ENCODE measurements around the gene SYNPO.

SYNPO gene

GRCh38 chr5:150648294-150649107, 8.0 kb downstream of the SYNPO start:
- DNase-seq (ENCODE audit: extremely low spot score): no peak
- POLR2A ChIA-PET: no interaction called here
- CTCF ChIA-PET: interaction anchor here (1.3 to 1.7 kb wide), 3 partner anchors 13 to 203 kb away, joined by 3 to 6 read pairs (median 3); no protein-coding TSS in a partner anchor
- TF ChIP-seq, protein P1, sequence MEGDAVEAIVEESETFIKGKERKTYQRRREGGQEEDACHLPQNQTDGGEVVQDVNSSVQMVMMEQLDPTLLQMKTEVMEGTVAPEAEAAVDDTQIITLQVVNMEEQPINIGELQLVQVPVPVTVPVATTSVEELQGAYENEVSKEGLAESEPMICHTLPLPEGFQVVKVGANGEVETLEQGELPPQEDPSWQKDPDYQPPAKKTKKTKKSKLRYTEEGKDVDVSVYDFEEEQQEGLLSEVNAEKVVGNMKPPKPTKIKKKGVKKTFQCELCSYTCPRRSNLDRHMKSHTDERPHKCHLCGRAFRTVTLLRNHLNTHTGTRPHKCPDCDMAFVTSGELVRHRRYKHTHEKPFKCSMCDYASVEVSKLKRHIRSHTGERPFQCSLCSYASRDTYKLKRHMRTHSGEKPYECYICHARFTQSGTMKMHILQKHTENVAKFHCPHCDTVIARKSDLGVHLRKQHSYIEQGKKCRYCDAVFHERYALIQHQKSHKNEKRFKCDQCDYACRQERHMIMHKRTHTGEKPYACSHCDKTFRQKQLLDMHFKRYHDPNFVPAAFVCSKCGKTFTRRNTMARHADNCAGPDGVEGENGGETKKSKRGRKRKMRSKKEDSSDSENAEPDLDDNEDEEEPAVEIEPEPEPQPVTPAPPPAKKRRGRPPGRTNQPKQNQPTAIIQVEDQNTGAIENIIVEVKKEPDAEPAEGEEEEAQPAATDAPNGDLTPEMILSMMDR (IDR thresholded peaks at IDR 0.05; ENCODE audit: control extremely low read depth, extremely low read depth, low read depth, missing control alignments): no peak

DNA sequence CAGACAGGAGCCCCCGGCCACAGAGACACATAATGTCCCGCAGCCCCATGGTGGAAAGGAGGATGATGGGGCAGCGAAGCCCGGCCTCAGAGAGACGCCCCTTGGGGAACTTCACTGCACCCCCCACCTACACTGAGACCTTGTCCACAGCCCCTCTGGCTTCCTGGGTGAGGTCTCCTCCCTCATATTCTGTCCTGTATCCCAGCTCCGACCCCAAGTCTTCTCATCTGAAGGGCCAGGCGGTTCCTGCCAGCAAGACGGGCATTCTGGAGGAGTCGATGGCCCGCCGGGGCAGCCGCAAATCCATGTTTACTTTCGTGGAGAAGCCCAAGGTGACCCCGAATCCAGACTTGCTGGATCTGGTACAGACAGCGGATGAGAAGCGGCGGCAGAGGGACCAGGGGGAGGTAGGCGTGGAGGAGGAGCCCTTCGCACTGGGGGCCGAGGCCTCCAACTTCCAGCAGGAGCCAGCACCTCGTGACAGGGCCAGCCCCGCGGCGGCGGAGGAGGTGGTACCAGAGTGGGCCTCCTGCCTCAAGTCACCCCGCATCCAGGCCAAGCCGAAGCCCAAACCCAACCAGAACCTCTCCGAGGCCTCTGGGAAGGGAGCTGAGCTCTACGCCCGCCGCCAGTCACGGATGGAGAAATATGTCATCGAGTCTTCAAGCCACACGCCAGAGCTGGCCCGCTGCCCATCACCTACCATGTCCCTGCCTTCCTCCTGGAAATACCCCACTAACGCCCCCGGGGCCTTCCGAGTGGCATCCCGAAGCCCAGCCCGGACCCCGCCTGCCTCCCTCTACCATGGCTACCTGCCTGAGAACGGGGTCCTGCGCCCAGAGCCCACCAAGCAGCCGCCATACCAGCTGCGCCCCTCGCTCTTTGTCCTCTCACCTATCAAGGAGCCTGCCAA, 8.9 kb downstream of the SYNPO start:
- CTCF ChIA-PET: interaction anchor here (1.1 to 1.7 kb wide), 3 partner anchors 13 to 89 kb away, joined by 3 to 6 read pairs (median 5); no protein-coding TSS in a partner anchor
- POLR2A ChIA-PET: no interaction called here

GRCh38 chr5:150650021-150651006, 9.9 kb downstream of the SYNPO start:
- POLR2A ChIA-PET: no interaction called here
- CTCF ChIA-PET: interaction anchor here (1.1 kb wide), 1 partner anchor 88 kb away, joined by 5 read pairs; no protein-coding TSS in a partner anchor
- TF ChIP-seq, protein P1 (IDR thresholded peaks at IDR 0.05; ENCODE audit: control extremely low read depth, extremely low read depth, low read depth, missing control alignments): no peak
- DNase-seq (ENCODE audit: extremely low spot score): no peak

More for the DNA sequence above, 8.9 kb downstream of the SYNPO start:
- DNase-seq (ENCODE audit: extremely low spot score): no peak
- TF ChIP-seq, protein P1 (IDR thresholded peaks at IDR 0.05; ENCODE audit: control extremely low read depth, extremely low read depth, low read depth, missing control alignments): no peak

DNA sequence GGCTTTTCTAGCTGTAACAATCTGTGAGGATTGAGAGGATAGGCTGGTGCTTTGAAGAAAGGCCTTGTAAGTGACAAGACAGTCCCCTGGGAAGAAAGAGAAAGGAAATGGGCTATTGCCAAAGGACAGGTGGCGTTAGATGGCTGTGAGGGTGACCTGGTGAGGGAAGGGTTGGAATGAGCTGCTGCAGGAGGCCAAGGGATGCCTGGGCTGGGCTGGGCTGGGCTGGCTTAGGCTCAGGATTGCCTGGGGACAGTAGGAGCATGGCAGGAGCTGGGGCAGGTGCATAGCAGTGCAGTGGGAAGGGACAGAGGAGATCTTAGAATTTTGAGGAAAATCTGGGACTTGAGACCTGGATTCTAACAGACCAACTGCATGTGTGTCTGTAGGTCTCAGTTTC, 10.9 kb downstream of the SYNPO start:
- no peak for DNase-seq (ENCODE audit: extremely low spot score)
- CTCF ChIA-PET: interaction anchor here (0.9 to 14.0 kb wide), 2 partner anchors 57 to 90 kb away, joined by 3 to 149 read pairs; no protein-coding TSS in a partner anchor
- POLR2A ChIA-PET: no interaction called here
- TF ChIP-seq, protein P1 (IDR thresholded peaks at IDR 0.05; ENCODE audit: control extremely low read depth, extremely low read depth, low read depth, missing control alignments): no peak

GRCh38 chr5:150651924-150652671, 11.6 kb downstream of the SYNPO start:
- ChIA-PET POLR2A (no interaction called here), CTCF (interaction anchor here (0.9 to 14.0 kb wide), 7 partner anchors 10 to 193 kb away, joined by 3 to 149 read pairs (median 5); no protein-coding TSS in a partner anchor)
- no peak for DNase-seq (ENCODE audit: extremely low spot score)
- TF ChIP-seq, protein P1 (IDR thresholded peaks at IDR 0.05; ENCODE audit: control extremely low read depth, extremely low read depth, low read depth, missing control alignments): no peak

All from GM10248 (cell line).